Skeletal muscle satellite cell (primary cell): Measurements from ENCODE around the gene TUBA8.
A peak's percentile ranks its signal among the peaks of the same experiment; 100 is the strongest.
"Not testable (repeated sequence)": the region's sequence is repeated elsewhere in the genome, so short reads cannot be mapped to it uniquely, and the experiment has no call there.

Experiments
- H3K27me3 ChIP-seq: 2 replicates; pipeline ENCODE4 v1.7.0; 2013; ENCODE audit warnings: low read length; ENCODE audit not compliant: control insufficient read depth, insufficient read depth
- H3K36me3 ChIP-seq: 2 replicates; pipeline ENCODE4 v1.7.0; 2013; ENCODE audit warnings: mild to moderate bottlenecking, control low read depth, low read length; ENCODE audit not compliant: insufficient read depth
- H3K4me1 ChIP-seq: 2 replicates; pipeline ENCODE4 v1.7.0; 2013; ENCODE audit warnings: low read length; ENCODE audit not compliant: control insufficient read depth, insufficient read depth
- H3K4me2 ChIP-seq: 2 replicates; pipeline ENCODE4 v1.7.0; 2013; ENCODE audit warnings: mild to moderate bottlenecking, low read length
- H3K4me3 ChIP-seq: 2 replicates; pipeline ENCODE4 v1.7.0; 2013; ENCODE audit warnings: low read length
- H3K9ac ChIP-seq: 2 replicates; pipeline ENCODE4 v1.7.0; 2013; ENCODE audit warnings: mild to moderate bottlenecking, low read depth, low read length, moderate library complexity
- H3K9me3 ChIP-seq: replicated peaks from 2 replicates; pipeline ENCODE4 v1.7.0; 2013; ENCODE audit warnings: mild to moderate bottlenecking, control low read depth, low read length

Gene TUBA8

GRCh38 chr22:18070041-18070440, 40.6 kb upstream of the TUBA8 start:
- H3K4me1 ChIP-seq, result peaks cover 14% of the 10 kb centered on the region

GRCh38 chr22:18070556-18071306, 39.9 kb upstream of the TUBA8 start:
- Histone ChIP-seq H3K4me1 (peaks cover 14% of the 10 kb centered on the region), H3K36me3 (no peaks in the 10 kb centered on the region), H3K9ac (no peak overlapping the region), H3K4me3 (no peak overlapping the region), H3K27me3 (peaks cover 8% of the 10 kb centered on the region), H3K4me2 (no peak overlapping the region), H3K9me3 (no peaks in the 10 kb centered on the region)

More at GRCh38 chr22:18070041-18070440, 40.6 kb upstream of the TUBA8 start:
- H3K4me2 ChIP-seq, result no peak overlapping the region
- H3K9me3 ChIP-seq, result no peaks in the 10 kb centered on the region
- H3K36me3 ChIP-seq, result no peaks in the 10 kb centered on the region
- H3K9ac ChIP-seq, result no peak overlapping the region
- H3K4me3 ChIP-seq, result no peak overlapping the region
- H3K27me3 ChIP-seq, result peaks cover 14% of the 10 kb centered on the region

GRCh38 chr22:18071307-18071967, 39.2 kb upstream of the TUBA8 start:
- H3K4me3 ChIP-seq, H3K9me3 ChIP-seq, H3K9ac ChIP-seq, H3K4me2 ChIP-seq, H3K36me3 ChIP-seq, H3K27me3 ChIP-seq: not testable (repeated sequence)
- H3K4me1 ChIP-seq, result peaks cover 14% of the 10 kb centered on the region

GRCh38 chr22:18071968-18072310, 38.7 kb upstream of the TUBA8 start:
- Histone ChIP-seq H3K9ac (no peak overlapping the region), H3K9me3 (no peaks in the 10 kb centered on the region), H3K4me1 (peaks cover 17% of the 10 kb centered on the region)

GRCh38 chr22:18073467-18073866, 37.1 kb upstream of the TUBA8 start:
- no peaks in the 10 kb centered on the region for H3K27me3 ChIP-seq
- H3K4me1 ChIP-seq, result peaks cover 8% of the 10 kb centered on the region

More at GRCh38 chr22:18071968-18072310, 38.7 kb upstream of the TUBA8 start:
- no peaks in the 10 kb centered on the region for H3K27me3 ChIP-seq
- H3K4me2 ChIP-seq, result no peak overlapping the region
- no peak overlapping the region for H3K4me3 ChIP-seq
- no peaks in the 10 kb centered on the region for H3K36me3 ChIP-seq

GRCh38 chr22:18073927-18074326, 36.7 kb upstream of the TUBA8 start:
- not testable (repeated sequence) for H3K27me3 ChIP-seq, H3K9ac ChIP-seq, H3K4me3 ChIP-seq, H3K9me3 ChIP-seq, H3K36me3 ChIP-seq, H3K4me2 ChIP-seq
- peaks cover 11% of the 10 kb centered on the region for H3K4me1 ChIP-seq

More at GRCh38 chr22:18073467-18073866, 37.1 kb upstream of the TUBA8 start:
- no peaks in the 10 kb centered on the region for H3K9me3 ChIP-seq
- H3K9ac ChIP-seq, result no peak overlapping the region
- H3K36me3 ChIP-seq, result no peaks in the 10 kb centered on the region
- no peak overlapping the region for H3K4me2 ChIP-seq
- no peak overlapping the region for H3K4me3 ChIP-seq

GRCh38 chr22:18075101-18075719, 35.4 kb upstream of the TUBA8 start:
- Histone ChIP-seq H3K36me3 (no peaks in the 10 kb centered on the region), H3K4me3 (no peak overlapping the region), H3K9ac (no peak overlapping the region), H3K4me2 (no peak overlapping the region), H3K27me3 (no peaks in the 10 kb centered on the region), H3K4me1 (peaks cover 18% of the 10 kb centered on the region), H3K9me3 (no peaks in the 10 kb centered on the region)

- Histone ChIP-seq H3K4me2 (peak overlapping the region; percentile 84), H3K4me1 (peaks cover 18% of the 10 kb centered on the region), H3K9ac (no peak overlapping the region), H3K4me3 (no peak overlapping the region), H3K27me3 (no peaks in the 10 kb centered on the region), H3K9me3 (no peaks in the 10 kb centered on the region), H3K36me3 (peaks cover 5% of the 10 kb centered on the region)
Measured at GRCh38 chr22:18075720-18076497, 34.7 kb upstream of the TUBA8 start.

- H3K4me1 ChIP-seq, result peaks cover 18% of the 10 kb centered on the region
- H3K4me3 ChIP-seq, result peak overlapping the region; percentile 81
- H3K36me3 ChIP-seq, result peaks cover 16% of the 10 kb centered on the region
- H3K9me3 ChIP-seq, result no peaks in the 10 kb centered on the region
- peak overlapping the region; percentile 84 for H3K4me2 ChIP-seq
- no peaks in the 10 kb centered on the region for H3K27me3 ChIP-seq
- peak overlapping the region; percentile 97 for H3K9ac ChIP-seq
Measured at GRCh38 chr22:18077087-18077638, 33.4 kb upstream of the TUBA8 start.

- Histone ChIP-seq H3K9me3 (no peaks in the 10 kb centered on the region), H3K9ac (peak within 1 kb of the TSS; percentile 97), H3K4me3 (peak within 1 kb of the TSS; percentile 81), H3K27me3 (no peaks in the 10 kb centered on the region), H3K36me3 (peaks cover 23% of the 10 kb centered on the region), H3K4me2 (peak within 1 kb of the TSS; percentile 88), H3K4me1 (peaks cover 18% of the 10 kb centered on the region)
Measured at GRCh38 chr22:18077639-18078328, 32.8 kb upstream of the TUBA8 start, which contains the start of gene PEX26. Gene PEX26 (plus strand): TSS chr22:18077990. CDS start chr22:18078377, 387 bp downstream.
